ENCODE results near the gene TUSC1. TPM values are rescaled to one million over a fixed set of nuclear protein-coding genes. Genes with fewer than 3 reads are reported as not detected.

The TUSC1 gene
- total and polyA plus RNA-seq, 2 of the 13 experiments (the other 11 are each of a cell fraction or from before 2014, with no cell fraction given): not detected

GRCh38 chr9:25629231-25629630 is 49.0 kb downstream of the TUSC1 start:
- intact Hi-C loops (cut with micrococcal nuclease; ENCODE audit: unreplicated experiment): no loop called here

More at GRCh38 chr9:25629231-25629630, 49.0 kb downstream of the TUSC1 start:
- Histone ChIP-seq H3K9me3 (ENCODE audit: low read length) (peaks cover 66% of the 10 kb centered on the region), H2AFZ (ENCODE audit: low read length) (no peak overlapping the region), H3K4me2 (ENCODE audit: low read depth, low read length) (no peak overlapping the region), H4K20me1 (ENCODE audit: insufficient read depth, low read length) (no peaks in the 10 kb centered on the region), H3K4me3 (replicated peaks in 1 of 3; ENCODE audit: insufficient read depth in 1 of 3, low read depth in 2 of 3, low read length in 3 of 3) (no peak overlapping the region), H3K27me3 (ENCODE audit: control insufficient read depth in 1 of 2, insufficient read depth in 2 of 2, low read length in 2 of 2) (no peaks in the 10 kb centered on the region), H3K36me3 (replicated peaks in 1 of 2; ENCODE audit: control insufficient read depth in 1 of 2, insufficient read depth in 2 of 2, low read length in 2 of 2) (no peaks in the 10 kb centered on the region), H3K27ac (ENCODE audit: extremely low read length, insufficient read depth, low read length) (no peak overlapping the region), H3K9ac (ENCODE audit: insufficient read depth, low read depth, low read length) (no peak overlapping the region), H3K4me1 (ENCODE audit: insufficient read depth, low read length) (no peaks in the 10 kb centered on the region), H3K79me2 (ENCODE audit: insufficient read depth, low read length) (no peaks in the 10 kb centered on the region)
- no peak for TF ChIP-seq TRIM24 (CRISPR knock-in tag; IDR thresholded peaks at IDR 0.05)
- no peak for ATAC-seq
- 6% methylated on average over 3 of the region's 3 CpGs for WGBS (ENCODE audit: low lambda C conversion rate)
- DNase-seq (ENCODE audit: low spot score): no peak
- BruUV-seq (replicated peaks): no TSS peak
- POLR2A ChIA-PET: no interaction called here
- FAIRE-seq: no peak
- CTCF ChIA-PET (ENCODE audit: low intra/inter-chr PET ratio, low total read pairs): no interaction called here
- in situ Hi-C loops (cut with HindIII; ENCODE audit: extremely low pct_ligation_motif_present, low pct_unique_long_range_greater_than_20kb): no loop called here
